Liver (tissue), 3 donors: Measurements from ENCODE around the gene COMMD6.

Experiments used
- FOXA1 ChIP-seq: IDR thresholded peaks from 2 replicates; pipeline ENCODE4 v1.6.1; 2016; ENCODE audit warnings: antibody characterized with exemption
- TAF1 ChIP-seq: conservative IDR thresholded peaks from 2 replicates; pipeline ENCODE4 v1.6.1; 2016; ENCODE audit warnings: antibody characterized with exemption, mild to moderate bottlenecking
- YY1 ChIP-seq: IDR thresholded peaks from 2 replicates; pipeline ENCODE4 v1.6.1; 2016; ENCODE audit warnings: antibody characterized with exemption, mild to moderate bottlenecking
- TF ChIP-seq, protein P1 (sequence below): fragments of 150-350 bp; IDR thresholded peaks from 2 replicates; pipeline ENCODE4 v1.5.1; 2017; ENCODE audit warnings: improper control_type of control experiment, low read depth, low read length; ENCODE audit not compliant: missing input control
- donor health status: healthy.
- donor health status: healthy.

DNA sequence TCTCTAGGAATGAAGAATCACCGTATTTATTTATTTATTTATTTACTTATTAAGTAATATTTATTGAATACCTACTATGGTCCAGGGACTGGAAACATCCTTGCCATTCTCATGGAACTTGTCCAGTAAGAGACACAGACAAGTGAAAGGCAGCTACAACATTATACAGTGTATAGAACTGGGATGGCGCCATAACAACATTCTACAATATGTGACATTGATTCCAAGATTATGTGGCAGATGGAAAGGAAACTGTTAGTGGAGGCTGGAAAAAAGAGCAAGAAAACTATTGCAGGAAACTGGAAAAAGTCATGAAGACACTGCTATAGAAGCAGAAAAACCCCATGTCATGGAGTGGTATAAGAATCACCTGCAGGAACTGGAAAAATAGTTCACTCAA is 46.3 kb downstream of the COMMD6 start:
- no peak for TF ChIP-seq TAF1
- TF ChIP-seq, protein P1, sequence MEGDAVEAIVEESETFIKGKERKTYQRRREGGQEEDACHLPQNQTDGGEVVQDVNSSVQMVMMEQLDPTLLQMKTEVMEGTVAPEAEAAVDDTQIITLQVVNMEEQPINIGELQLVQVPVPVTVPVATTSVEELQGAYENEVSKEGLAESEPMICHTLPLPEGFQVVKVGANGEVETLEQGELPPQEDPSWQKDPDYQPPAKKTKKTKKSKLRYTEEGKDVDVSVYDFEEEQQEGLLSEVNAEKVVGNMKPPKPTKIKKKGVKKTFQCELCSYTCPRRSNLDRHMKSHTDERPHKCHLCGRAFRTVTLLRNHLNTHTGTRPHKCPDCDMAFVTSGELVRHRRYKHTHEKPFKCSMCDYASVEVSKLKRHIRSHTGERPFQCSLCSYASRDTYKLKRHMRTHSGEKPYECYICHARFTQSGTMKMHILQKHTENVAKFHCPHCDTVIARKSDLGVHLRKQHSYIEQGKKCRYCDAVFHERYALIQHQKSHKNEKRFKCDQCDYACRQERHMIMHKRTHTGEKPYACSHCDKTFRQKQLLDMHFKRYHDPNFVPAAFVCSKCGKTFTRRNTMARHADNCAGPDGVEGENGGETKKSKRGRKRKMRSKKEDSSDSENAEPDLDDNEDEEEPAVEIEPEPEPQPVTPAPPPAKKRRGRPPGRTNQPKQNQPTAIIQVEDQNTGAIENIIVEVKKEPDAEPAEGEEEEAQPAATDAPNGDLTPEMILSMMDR, result no peak
- TF ChIP-seq YY1, result no peak
- TF ChIP-seq FOXA1, result no peak
